Dendritic cell treated with granulocyte-macrophage colony-stimulating factor and Interleukin-4, amounts not matched to agents 40 ng/mL and 50 ng/mL, for 4 days (primary cell): Measurements from ENCODE around the gene SPATA16.
"Not testable (repeated sequence)": the region's sequence is repeated elsewhere in the genome, so short reads cannot be mapped to it uniquely, and the experiment has no call there.

Source experiments
- H3K27ac Mint-ChIP-seq: one replicate; pipeline ENCODE4 v1.8.0; 2022; ENCODE audit warnings: mild to moderate bottlenecking, mixed read lengths
- H3K27me3 Mint-ChIP-seq: one replicate; pipeline ENCODE4 v1.8.0; 2022; ENCODE audit warnings: mild to moderate bottlenecking, mixed read lengths
- H3K36me3 Mint-ChIP-seq: one replicate; pipeline ENCODE4 v1.8.0; 2022; ENCODE audit warnings: low read depth, mixed read lengths
- H3K4me1 Mint-ChIP-seq: one replicate; pipeline ENCODE4 v1.8.0; 2022; ENCODE audit warnings: low read depth, mixed read lengths
- H3K4me3 Mint-ChIP-seq: one replicate; pipeline ENCODE4 v1.8.0; 2022; ENCODE audit warnings: mild to moderate bottlenecking, moderate library complexity, mixed read lengths
- H3K9me3 Mint-ChIP-seq: one replicate; pipeline ENCODE4 v1.8.0; 2022; ENCODE audit warnings: mixed read lengths
- intact Hi-C: fragments of 100-400 bp; cut with micrococcal nuclease; formaldehyde crosslinking; loops from one replicate; pipeline ENCODE4 v1.15.0; 2022

Gene SPATA16

GRCh38 chr3:172885704-172886103 lies 255.3 kb downstream of the SPATA16 start:
- H3K4me1 Mint-ChIP-seq, result no peaks in the 10 kb centered on the region
- H3K9me3 Mint-ChIP-seq, result peaks cover 11% of the 10 kb centered on the region
- H3K27me3 Mint-ChIP-seq, result no peaks in the 10 kb centered on the region
- H3K27ac Mint-ChIP-seq, result no peak overlapping the region
- H3K4me3 Mint-ChIP-seq, result no peak overlapping the region
- H3K36me3 Mint-ChIP-seq, result no peaks in the 10 kb centered on the region
- intact Hi-C loops, result no loop called here

GRCh38 chr3:172882563-172882962 lies 258.5 kb downstream of the SPATA16 start:
- intact Hi-C loops, result no loop called here
- H3K27me3 Mint-ChIP-seq, result no peaks in the 10 kb centered on the region
- H3K9me3 Mint-ChIP-seq, result peaks cover 29% of the 10 kb centered on the region
- H3K36me3 Mint-ChIP-seq, result no peaks in the 10 kb centered on the region
- no peak overlapping the region for H3K27ac Mint-ChIP-seq
- H3K4me1 Mint-ChIP-seq, result no peaks in the 10 kb centered on the region
- no peak overlapping the region for H3K4me3 Mint-ChIP-seq

- H3K4me1 Mint-ChIP-seq, H3K4me3 Mint-ChIP-seq, intact Hi-C loops, H3K27ac Mint-ChIP-seq, H3K36me3 Mint-ChIP-seq, H3K27me3 Mint-ChIP-seq: not testable (repeated sequence)
- peaks cover 29% of the 10 kb centered on the region for H3K9me3 Mint-ChIP-seq
These were observed 261.7 kb downstream of the SPATA16 start for GRCh38 chr3:172879381-172879780.

GRCh38 chr3:172877011-172877410 lies 264.0 kb downstream of the SPATA16 start:
- Mint-ChIP-seq H3K9me3 (peaks cover 29% of the 10 kb centered on the region), H3K27ac (no peak overlapping the region), H3K36me3 (no peaks in the 10 kb centered on the region), H3K4me3 (no peak overlapping the region), H3K27me3 (no peaks in the 10 kb centered on the region), H3K4me1 (no peaks in the 10 kb centered on the region)
- intact Hi-C loops, result no loop called here

- H3K27me3 Mint-ChIP-seq, result no peaks in the 10 kb centered on the region
- H3K27ac Mint-ChIP-seq, result no peak overlapping the region
- H3K36me3 Mint-ChIP-seq, result no peaks in the 10 kb centered on the region
- H3K9me3 Mint-ChIP-seq, result peaks cover 24% of the 10 kb centered on the region
- no peak overlapping the region for H3K4me3 Mint-ChIP-seq
- no peaks in the 10 kb centered on the region for H3K4me1 Mint-ChIP-seq
- intact Hi-C loops, result no loop called here
These were observed 264.7 kb downstream of the SPATA16 start for GRCh38 chr3:172876297-172876696.

GRCh38 chr3:172875039-172875438 lies 266.0 kb downstream of the SPATA16 start:
- H3K9me3 Mint-ChIP-seq, result peaks cover 14% of the 10 kb centered on the region
- H3K4me1 Mint-ChIP-seq, result no peaks in the 10 kb centered on the region
- no peaks in the 10 kb centered on the region for H3K36me3 Mint-ChIP-seq
- intact Hi-C loops, result no loop called here
- H3K4me3 Mint-ChIP-seq, result no peak overlapping the region
- no peaks in the 10 kb centered on the region for H3K27me3 Mint-ChIP-seq
- H3K27ac Mint-ChIP-seq, result no peak overlapping the region

- intact Hi-C loops, result no loop called here
- no peak overlapping the region for H3K4me3 Mint-ChIP-seq
These were observed 271.1 kb downstream of the SPATA16 start for GRCh38 chr3:172869784-172870518.

GRCh38 chr3:172869368-172869771 lies 271.7 kb downstream of the SPATA16 start:
- no peaks in the 10 kb centered on the region for H3K36me3 Mint-ChIP-seq
- no peaks in the 10 kb centered on the region for H3K4me1 Mint-ChIP-seq
- no peaks in the 10 kb centered on the region for H3K27me3 Mint-ChIP-seq
- no peak overlapping the region for H3K4me3 Mint-ChIP-seq
- no peak overlapping the region for H3K27ac Mint-ChIP-seq
- intact Hi-C loops, result no loop called here
- no peaks in the 10 kb centered on the region for H3K9me3 Mint-ChIP-seq

More at GRCh38 chr3:172869784-172870518, 271.1 kb downstream of the SPATA16 start:
- H3K4me1 Mint-ChIP-seq, result no peaks in the 10 kb centered on the region
- no peaks in the 10 kb centered on the region for H3K27me3 Mint-ChIP-seq
- no peaks in the 10 kb centered on the region for H3K9me3 Mint-ChIP-seq
- H3K27ac Mint-ChIP-seq, result no peak overlapping the region
- no peaks in the 10 kb centered on the region for H3K36me3 Mint-ChIP-seq

- Mint-ChIP-seq H3K4me3 (no peak overlapping the region), H3K27me3 (no peaks in the 10 kb centered on the region), H3K4me1 (no peaks in the 10 kb centered on the region), H3K36me3 (no peaks in the 10 kb centered on the region), H3K27ac (no peak overlapping the region), H3K9me3 (no peaks in the 10 kb centered on the region)
- intact Hi-C loops, result no loop called here
These were observed 272.3 kb downstream of the SPATA16 start for GRCh38 chr3:172868582-172869200.

GRCh38 chr3:172866726-172867350 lies 274.2 kb downstream of the SPATA16 start:
- H3K36me3 Mint-ChIP-seq, intact Hi-C loops, H3K4me1 Mint-ChIP-seq, H3K27me3 Mint-ChIP-seq, H3K4me3 Mint-ChIP-seq, H3K27ac Mint-ChIP-seq, H3K9me3 Mint-ChIP-seq: not testable (repeated sequence)

- Mint-ChIP-seq H3K4me1 (no peaks in the 10 kb centered on the region), H3K27me3 (no peaks in the 10 kb centered on the region), H3K4me3 (no peak overlapping the region), H3K27ac (no peak overlapping the region), H3K36me3 (no peaks in the 10 kb centered on the region), H3K9me3 (no peaks in the 10 kb centered on the region)
- intact Hi-C loops, result no loop called here
These were observed 282.0 kb downstream of the SPATA16 start for GRCh38 chr3:172859041-172859440.

- Mint-ChIP-seq H3K4me1 (no peaks in the 10 kb centered on the region), H3K36me3 (no peaks in the 10 kb centered on the region), H3K4me3 (no peak overlapping the region), H3K27ac (no peak overlapping the region), H3K9me3 (no peaks in the 10 kb centered on the region), H3K27me3 (no peaks in the 10 kb centered on the region)
- intact Hi-C loops, result no loop called here
These were observed 284.0 kb downstream of the SPATA16 start for GRCh38 chr3:172856795-172857742.

- intact Hi-C loops, result no loop called here
- Mint-ChIP-seq H3K36me3 (no peaks in the 10 kb centered on the region), H3K4me3 (no peak overlapping the region), H3K27me3 (no peaks in the 10 kb centered on the region), H3K9me3 (no peaks in the 10 kb centered on the region), H3K4me1 (no peaks in the 10 kb centered on the region), H3K27ac (no peak overlapping the region)
These were observed 286.0 kb downstream of the SPATA16 start for GRCh38 chr3:172855037-172855436.
